Liver (tissue), 9 donors: ENCODE data around the gene NPAS1. TPM values are rescaled to one million over a fixed set of nuclear protein-coding genes. Genes with fewer than 3 reads are reported as not detected.

Experiments
- DNase-seq: peaks from one replicate; pipeline ENCODE4 v3.0.0-alpha.2; 2017; ENCODE audit warnings: low spot score
- H3K27ac ChIP-seq, 2 donors: one replicate each; pipeline ENCODE4 v1.7.0; 2013; ENCODE audit warnings: inconsistent platforms in 2 of 2, low read length in 2 of 2, control low read depth in 1 of 2, low read depth in 1 of 2, mild to moderate bottlenecking in 1 of 2
- H3K27me3 ChIP-seq, 4 donors: one replicate each; pipeline versions ENCODE4 v1.6.1 to v1.7.0; 2013; ENCODE audit warnings: low read length in 3 of 4, inconsistent platforms in 1 of 4, mild to moderate bottlenecking in 1 of 4, moderate library complexity in 1 of 4; ENCODE audit not compliant: control insufficient read depth in 4 of 4, insufficient read depth in 4 of 4
- H3K36me3 ChIP-seq, 4 donors: one replicate each; pipeline versions ENCODE4 v1.6.1 to v1.7.0; 2013; ENCODE audit warnings: low read length in 3 of 4, mild to moderate bottlenecking in 3 of 4, low read depth in 1 of 4, moderate library complexity in 1 of 4; ENCODE audit not compliant: control insufficient read depth in 4 of 4, insufficient read depth in 3 of 4
- H3K4me1 ChIP-seq, 4 donors: one replicate each; pipeline versions ENCODE4 v1.6.1 to v1.7.0; 2013; ENCODE audit warnings: low read length in 3 of 4, mild to moderate bottlenecking in 3 of 4, moderate library complexity in 1 of 4; ENCODE audit not compliant: control insufficient read depth in 4 of 4, insufficient read depth in 4 of 4
- H3K4me3 ChIP-seq, 3 donors: one replicate each; pipeline versions ENCODE4 v1.6.1 to v1.7.0; 2013; ENCODE audit warnings: low read length in 3 of 3, control low read depth in 1 of 3, low read depth in 1 of 3, mild to moderate bottlenecking in 1 of 3
- H3K9ac ChIP-seq, 2 donors: one replicate each; pipeline ENCODE4 v1.7.0; 2013; ENCODE audit warnings: low read length in 2 of 2, mild to moderate bottlenecking in 2 of 2, moderate library complexity in 2 of 2, control low read depth in 1 of 2, low read depth in 1 of 2
- H3K9me3 ChIP-seq, 4 donors: one replicate each; pipeline versions ENCODE4 v1.6.1 to v1.7.0; 2013; ENCODE audit warnings: low read length in 3 of 4; ENCODE audit not compliant: control insufficient read depth in 4 of 4
- ATF3 ChIP-seq: IDR thresholded peaks from 2 replicates; pipeline ENCODE4 v1.6.1; 2016; ENCODE audit warnings: antibody characterized with exemption
- CTCF ChIP-seq: fragments of 150-350 bp; IDR thresholded peaks from 2 replicates; pipeline ENCODE4 v1.5.1; 2017; ENCODE audit warnings: improper control_type of control experiment, low read depth, low read length; ENCODE audit not compliant: missing input control
- EGR1 ChIP-seq, 2 donors: IDR thresholded peaks; 2 replicates each; pipeline ENCODE4 v1.6.1; 2016 to 2018; ENCODE audit warnings: antibody characterized with exemption in 2 of 2, low read depth in 2 of 2
- FOXA1 ChIP-seq: IDR thresholded peaks from 2 replicates; pipeline ENCODE4 v1.6.1; 2016; ENCODE audit warnings: antibody characterized with exemption
- GABPA ChIP-seq, 2 donors: IDR thresholded peaks in 1 of 2; conservative IDR thresholded peaks in 1 of 2; 2 replicates each; pipeline ENCODE4 v1.6.1; 2016; ENCODE audit warnings: antibody characterized with exemption in 2 of 2, mild to moderate bottlenecking in 1 of 2, moderate library complexity in 1 of 2
- HNF4A ChIP-seq, 2 donors: conservative IDR thresholded peaks; 2 replicates each; pipeline ENCODE4 v1.6.1; 2016; ENCODE audit warnings: antibody characterized with exemption in 2 of 2, mild to moderate bottlenecking in 2 of 2
- HNF4G ChIP-seq: IDR thresholded peaks from 2 replicates; pipeline ENCODE4 v1.6.1; 2016; ENCODE audit warnings: antibody characterized with exemption
- JUND ChIP-seq, 2 donors: IDR thresholded peaks; 2 replicates each; pipeline ENCODE4 v1.6.1; 2016; ENCODE audit warnings: antibody characterized with exemption in 2 of 2
- MAX ChIP-seq: IDR thresholded peaks from 2 replicates; pipeline ENCODE4 v1.6.1; 2016; ENCODE audit warnings: antibody characterized with exemption
- NR2F2 ChIP-seq: IDR thresholded peaks from 2 replicates; pipeline ENCODE4 v1.6.1; 2016; ENCODE audit warnings: antibody characterized with exemption
- RAD21 ChIP-seq, 2 donors: IDR thresholded peaks; 2 replicates each; pipeline ENCODE4 v1.6.1; 2016; ENCODE audit warnings: antibody characterized with exemption in 2 of 2, mild to moderate bottlenecking in 2 of 2
- REST ChIP-seq: IDR thresholded peaks from 2 replicates; pipeline ENCODE4 v1.6.1; 2016; ENCODE audit warnings: antibody characterized with exemption, mild to moderate bottlenecking
- RXRA ChIP-seq, 2 donors: IDR thresholded peaks; 2 replicates each; pipeline ENCODE4 v1.6.1; 2017 to 2018; ENCODE audit warnings: antibody characterized with exemption in 2 of 2, mild to moderate bottlenecking in 1 of 2
- SP1 ChIP-seq: IDR thresholded peaks from 2 replicates; pipeline ENCODE4 v1.6.1; 2018; ENCODE audit warnings: antibody characterized with exemption, mild to moderate bottlenecking
- TAF1 ChIP-seq: conservative IDR thresholded peaks from 2 replicates; pipeline ENCODE4 v1.6.1; 2016; ENCODE audit warnings: antibody characterized with exemption, mild to moderate bottlenecking
- YY1 ChIP-seq: IDR thresholded peaks from 2 replicates; pipeline ENCODE4 v1.6.1; 2016; ENCODE audit warnings: antibody characterized with exemption, mild to moderate bottlenecking
- ZBTB33 ChIP-seq: IDR thresholded peaks from 2 replicates; pipeline ENCODE4 v1.6.1; 2016; ENCODE audit warnings: antibody characterized with exemption
- WGBS: extraction: QIAGEN DNeasy Blood & Tissue Kit; methylation state at CpG from one replicate; pipeline ENCODE4 v1.1.7; 2013; 5-methylcytosine and 5-hydroxymethylcytosine counted together
- polyA plus RNA-seq, 2 donors: library from polyadenylated mRNA; stranded (reverse) in 1 of 2; unstranded in 1 of 2; fragments of 200-250 nt in 1 of 2; fragments of >200 nt in 1 of 2; fragmentation: Nextera tagmentation in 1 of 2; extraction: Ambion mirVana in 1 of 2; gene quantifications; one replicate each; pipeline versions ENCODE4 v1.2.1 to v1.2.3, GENCODE V29; 2013 to 2015
- total RNA-seq, 2 donors: library from RNA; depleted of rRNA; stranded (reverse); fragments of >200 nt; gene quantifications; one replicate each; pipeline ENCODE4 v1.2.3, GENCODE V29; 2014
- donor health status: healthy.
- donor health status: healthy.
- donor health status: healthy.
- donor health status: healthy.
- donor health status: healthy.

The NPAS1 gene
- total and polyA plus RNA-seq, 4 donors = 0.22 TPM; not detected in 3

GRCh38 chr19:47021536-47022139 lies 2.0 kb downstream of the NPAS1 start (continued):
- TF ChIP-seq SP1 (no peak), MAX (no peak), GABPA (IDR thresholded peaks at IDR 0.05 in 1 of 2, conservative IDR thresholded peaks at IDR 0.05 in 1 of 2) (no peak), RAD21 (IDR thresholded peaks at IDR 0.05) (no peak), HNF4A (conservative IDR thresholded peaks at IDR 0.05) (no peak)

GRCh38 chr19:47022140-47022536 lies 2.5 kb downstream of the NPAS1 start:
- no peak for DNase-seq
- H3K4me3 ChIP-seq = no peak overlapping the region
- peaks cover 3 to 6% (median 6%) of the 10 kb centered on the region in 4 donors for H3K27me3 ChIP-seq
- TF ChIP-seq EGR1 (IDR thresholded peaks at IDR 0.05; ENCODE audit: low read depth in 2 of 2) (no peak), YY1 (no peak), HNF4G (no peak), JUND (IDR thresholded peaks at IDR 0.05) (no peak), CTCF (no peak), MAX (no peak), SP1 (no peak), RXRA (IDR thresholded peaks at IDR 0.05) (no peak), TAF1 (no peak), ZBTB33 (no peak), NR2F2 (no peak), FOXA1 (no peak), GABPA (IDR thresholded peaks at IDR 0.05 in 1 of 2, conservative IDR thresholded peaks at IDR 0.05 in 1 of 2) (no peak), RAD21 (IDR thresholded peaks at IDR 0.05) (no peak), REST (no peak), ATF3 (no peak)
- no peak overlapping the region for H3K9ac ChIP-seq
- no peaks in the 10 kb centered on the region for H3K36me3 ChIP-seq
- 35% methylated on average over 14 of the region's 14 CpGs for WGBS
- no peaks in the 10 kb centered on the region for H3K9me3 ChIP-seq
- no peak overlapping the region for H3K27ac ChIP-seq
- peaks cover 20 to 29% (median 25%) of the 10 kb centered on the region in 4 donors for H3K4me1 ChIP-seq
